AG09319 (cell line): ENCODE measurements around the gene HOXA10.

Experiments
- DNase-seq: peaks from one replicate; pipeline ENCODE4 v3.0.0-alpha.2; 2010; ENCODE audit warnings: low read depth; ENCODE audit errors: extremely low read depth
- TF ChIP-seq, protein P1 (sequence below): IDR thresholded peaks from 2 replicates; pipeline ENCODE4 v1.5.1; 2011; ENCODE audit warnings: low read depth, mild to moderate bottlenecking, inconsistent platforms, low read length, moderate library complexity

The HOXA10 gene

DNA sequence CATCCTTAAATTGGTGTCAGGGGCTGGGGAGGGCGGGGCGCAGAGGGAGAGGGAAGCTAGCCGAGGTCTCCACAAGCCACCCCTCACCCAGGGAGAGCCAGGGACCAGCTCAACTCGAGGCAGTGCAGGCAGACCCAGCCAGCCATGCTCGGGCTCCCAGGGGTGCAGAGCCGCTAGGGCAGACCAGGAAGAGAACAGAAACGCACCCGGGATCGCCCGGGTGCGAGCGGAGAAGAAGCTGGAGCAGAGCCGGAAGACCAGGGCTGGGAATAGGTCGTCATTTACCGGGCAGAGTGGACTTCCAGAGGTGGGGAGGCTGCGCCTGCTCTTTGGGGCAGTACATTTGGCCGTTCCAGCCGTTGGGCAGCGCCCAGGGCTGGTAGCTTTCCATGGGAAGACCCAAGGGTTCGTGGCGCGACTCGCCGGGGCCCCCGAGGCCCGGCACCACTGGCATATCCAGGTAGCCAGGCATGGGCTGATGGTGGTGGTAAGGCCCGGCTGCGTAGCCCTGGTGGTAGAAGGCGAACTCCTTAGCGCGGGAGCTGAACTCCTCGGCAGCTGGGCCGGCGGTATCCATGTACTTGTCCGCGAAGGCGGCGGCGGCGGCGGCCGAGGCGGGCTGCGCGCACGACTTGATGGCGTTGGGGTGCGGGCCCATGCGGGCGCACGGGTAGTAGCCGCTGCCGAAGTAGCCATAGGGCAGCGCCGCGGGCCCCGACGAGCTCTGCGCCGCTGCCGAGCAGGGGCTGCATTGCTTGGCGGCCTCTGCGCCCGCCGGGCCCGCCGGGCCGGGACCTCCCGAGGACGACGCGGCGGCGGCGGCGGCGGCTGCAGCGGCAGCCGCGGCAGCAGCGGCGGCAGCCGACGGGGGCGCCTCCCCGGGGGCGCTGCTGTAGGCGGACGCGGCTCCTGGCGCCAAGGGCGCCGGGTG lies 25.0 kb upstream of the HOXA10 start:
- DNase-seq, result no peak
- TF ChIP-seq, protein P1, sequence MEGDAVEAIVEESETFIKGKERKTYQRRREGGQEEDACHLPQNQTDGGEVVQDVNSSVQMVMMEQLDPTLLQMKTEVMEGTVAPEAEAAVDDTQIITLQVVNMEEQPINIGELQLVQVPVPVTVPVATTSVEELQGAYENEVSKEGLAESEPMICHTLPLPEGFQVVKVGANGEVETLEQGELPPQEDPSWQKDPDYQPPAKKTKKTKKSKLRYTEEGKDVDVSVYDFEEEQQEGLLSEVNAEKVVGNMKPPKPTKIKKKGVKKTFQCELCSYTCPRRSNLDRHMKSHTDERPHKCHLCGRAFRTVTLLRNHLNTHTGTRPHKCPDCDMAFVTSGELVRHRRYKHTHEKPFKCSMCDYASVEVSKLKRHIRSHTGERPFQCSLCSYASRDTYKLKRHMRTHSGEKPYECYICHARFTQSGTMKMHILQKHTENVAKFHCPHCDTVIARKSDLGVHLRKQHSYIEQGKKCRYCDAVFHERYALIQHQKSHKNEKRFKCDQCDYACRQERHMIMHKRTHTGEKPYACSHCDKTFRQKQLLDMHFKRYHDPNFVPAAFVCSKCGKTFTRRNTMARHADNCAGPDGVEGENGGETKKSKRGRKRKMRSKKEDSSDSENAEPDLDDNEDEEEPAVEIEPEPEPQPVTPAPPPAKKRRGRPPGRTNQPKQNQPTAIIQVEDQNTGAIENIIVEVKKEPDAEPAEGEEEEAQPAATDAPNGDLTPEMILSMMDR, result no peak

DNA sequence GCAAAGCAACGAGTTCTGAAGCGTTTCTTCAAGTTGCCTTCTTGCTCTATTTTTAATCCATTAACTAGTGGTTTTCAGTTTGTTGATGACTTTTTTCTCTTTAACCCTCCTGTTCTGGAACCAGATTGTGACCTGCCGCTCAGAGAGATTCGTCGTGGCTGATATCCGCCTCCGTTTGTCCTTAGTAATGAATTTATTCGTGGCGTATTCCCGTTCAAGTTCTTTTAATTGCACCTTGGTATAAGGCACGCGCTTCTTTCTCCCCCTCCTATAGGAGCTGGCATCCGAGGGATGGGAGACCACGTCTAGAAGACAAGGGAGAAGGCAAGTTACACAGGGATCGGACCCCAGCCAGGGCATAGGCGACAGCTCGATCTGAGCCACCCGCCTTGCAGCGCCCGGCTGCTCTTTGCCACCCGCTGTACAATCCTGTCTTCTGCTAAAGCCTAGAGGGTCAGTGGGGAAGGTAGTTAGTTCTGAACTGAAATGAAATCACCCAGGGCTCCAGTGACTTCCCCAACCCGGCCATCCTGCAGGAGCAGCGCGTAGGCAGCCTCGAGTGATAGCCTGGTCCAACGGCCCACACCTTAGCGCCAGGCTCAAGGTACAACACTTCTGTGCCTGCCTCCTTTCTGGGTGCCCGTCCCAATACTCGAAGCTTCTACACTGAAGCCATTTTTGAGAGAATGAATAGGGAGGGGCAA lies 24.2 kb upstream of the HOXA10 start:
- TF ChIP-seq, protein P1, result no peak
- DNase-seq, result no peak

- TF ChIP-seq, protein P1, result no peak
- DNase-seq, result no peak
Observed at GRCh38 chr7:27197137-27198042, 23.3 kb upstream of the HOXA10 start.

- TF ChIP-seq, protein P1, result peak; percentile 83
- DNase-seq, result no peak
Observed at GRCh38 chr7:27196287-27196767, 22.2 kb upstream of the HOXA10 start.

GRCh38 chr7:27194686-27195379 lies 20.7 kb upstream of the HOXA10 start:
- no peak for DNase-seq
- TF ChIP-seq, protein P1, result no peak

- DNase-seq, result no peak
- TF ChIP-seq, protein P1, result no peak
Observed at GRCh38 chr7:27194002-27194352, 19.9 kb upstream of the HOXA10 start.
